ENCODE measurements around the gene CHID1.

The CHID1 gene

DNA sequence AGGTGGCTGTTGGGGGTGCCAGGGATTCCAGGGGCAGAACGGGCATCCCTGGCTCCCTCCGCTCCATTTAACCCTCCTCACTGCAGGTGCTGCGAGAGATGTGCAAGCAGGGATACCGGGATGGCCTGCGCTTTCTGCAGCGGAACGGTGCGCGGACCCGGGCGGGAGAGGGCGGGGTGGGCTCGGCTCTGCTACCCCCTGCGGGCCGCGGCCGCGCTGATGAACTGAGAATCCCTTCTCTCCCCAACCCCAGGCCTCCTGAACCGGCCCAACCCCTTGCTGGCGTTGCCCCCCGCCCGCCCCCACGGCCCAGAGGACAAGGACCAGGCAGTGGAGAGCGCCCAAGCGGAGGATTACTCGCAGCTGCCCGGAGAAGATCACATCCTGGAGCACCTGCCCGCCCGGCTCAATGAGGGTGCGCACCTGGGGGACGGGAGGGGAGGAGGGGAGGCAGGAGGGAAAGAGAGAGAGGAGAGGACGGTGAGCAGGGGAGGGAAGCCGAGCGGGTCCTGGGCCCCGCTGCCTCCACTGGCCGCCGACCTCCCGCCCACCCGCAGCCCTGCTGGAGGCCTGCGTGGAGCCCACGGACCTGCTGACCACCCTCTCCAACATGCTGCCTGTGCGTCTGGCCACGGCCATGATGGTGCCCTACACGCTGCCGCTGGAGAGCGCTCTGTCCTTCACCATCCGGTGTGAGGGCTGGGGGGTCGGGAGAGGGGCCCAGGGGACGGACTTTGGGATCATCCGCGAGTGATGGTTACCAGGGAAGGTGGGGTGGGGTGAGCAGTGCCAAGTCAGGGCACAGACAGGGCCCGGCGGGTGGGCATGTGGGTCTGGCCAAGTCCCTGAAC lies 86.9 kb downstream of the CHID1 start:
- ATAC-seq (no peak), DNase-seq (no peak)

GRCh38 chr11:821512-822371 lies 88.9 kb downstream of the CHID1 start:
- no peak for DNase-seq
- ATAC-seq = no peak

GRCh38 chr11:820655-821511 lies 89.7 kb downstream of the CHID1 start:
- DNase-seq = no peak
- ATAC-seq = no peak

DNA sequence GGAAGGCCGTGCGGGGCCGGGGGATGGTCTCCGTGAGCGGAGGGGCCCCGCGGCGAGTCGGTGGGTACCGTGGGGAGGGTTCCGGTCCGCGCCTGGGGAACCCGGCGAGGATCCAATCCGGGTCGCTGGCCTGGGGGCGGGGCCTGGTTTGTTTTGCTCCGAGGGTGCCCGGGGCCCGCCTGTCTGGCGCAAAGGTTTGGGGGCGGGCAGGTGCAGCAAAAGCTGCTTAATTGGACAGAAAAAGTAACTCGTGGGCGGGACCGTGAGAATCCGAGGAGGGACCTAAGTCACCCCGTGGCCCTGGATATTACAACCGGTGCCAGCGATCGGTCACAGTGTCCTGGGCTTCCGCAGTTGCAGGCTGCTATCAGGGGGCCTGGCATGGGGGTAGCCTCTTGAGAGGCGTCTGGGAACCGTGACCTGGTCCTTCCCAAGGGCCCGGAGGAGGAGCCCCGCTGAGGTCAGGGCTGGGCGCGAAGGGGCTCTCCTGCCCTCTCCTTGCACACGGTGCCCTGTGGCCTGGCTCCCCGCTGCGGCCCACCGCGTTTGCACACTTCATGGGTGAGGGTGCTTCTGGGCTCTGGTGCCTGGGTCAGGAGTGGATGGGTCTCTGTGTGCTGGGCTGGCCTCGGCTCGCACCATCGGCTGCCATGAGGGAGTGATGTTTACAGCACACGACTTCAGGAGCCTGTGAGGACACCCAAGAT lies 90.5 kb downstream of the CHID1 start:
- ATAC-seq (peak; percentile 61), DNase-seq (peak; percentile 95)

DNA sequence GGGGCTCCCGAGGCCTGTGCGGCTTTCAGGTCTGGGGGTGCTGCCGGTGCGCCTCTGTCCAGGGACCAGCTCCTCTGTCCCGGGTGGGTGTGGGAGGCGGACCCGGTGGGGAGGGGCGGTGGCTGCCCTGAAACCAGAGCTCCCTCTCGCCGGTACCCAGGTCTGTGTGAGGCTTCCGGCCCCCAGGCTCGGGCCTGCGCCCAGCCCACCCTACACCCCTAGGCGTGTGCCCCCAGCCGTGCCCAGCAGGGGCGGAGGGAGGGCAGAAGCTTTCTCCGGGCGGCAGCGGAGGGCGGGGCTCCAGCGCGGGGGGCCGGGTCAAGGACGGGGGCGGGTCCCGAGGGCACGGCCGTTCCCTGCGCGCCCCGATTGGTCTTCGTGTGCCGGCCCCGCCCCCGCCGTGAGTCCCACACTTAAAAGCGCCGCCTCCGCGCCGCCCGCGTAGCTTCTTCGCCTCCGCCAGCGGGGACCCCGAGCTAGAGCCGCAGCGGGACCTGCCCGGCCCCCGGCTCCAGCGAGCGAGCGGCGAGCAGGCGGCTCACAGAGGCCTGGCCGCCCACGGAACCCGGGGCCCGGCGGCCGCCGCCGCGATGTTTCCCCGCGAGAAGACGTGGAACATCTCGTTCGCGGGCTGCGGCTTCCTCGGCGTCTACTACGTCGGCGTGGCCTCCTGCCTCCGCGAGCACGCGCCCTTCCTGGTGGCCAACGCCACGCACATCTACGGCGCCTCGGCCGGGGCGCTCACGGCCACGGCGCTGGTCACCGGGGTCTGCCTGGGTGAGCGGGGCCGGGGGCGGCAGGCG lies 91.3 kb downstream of the CHID1 start:
- DNase-seq = peak; percentile 94
- peak; percentile 74 for ATAC-seq

DNA sequence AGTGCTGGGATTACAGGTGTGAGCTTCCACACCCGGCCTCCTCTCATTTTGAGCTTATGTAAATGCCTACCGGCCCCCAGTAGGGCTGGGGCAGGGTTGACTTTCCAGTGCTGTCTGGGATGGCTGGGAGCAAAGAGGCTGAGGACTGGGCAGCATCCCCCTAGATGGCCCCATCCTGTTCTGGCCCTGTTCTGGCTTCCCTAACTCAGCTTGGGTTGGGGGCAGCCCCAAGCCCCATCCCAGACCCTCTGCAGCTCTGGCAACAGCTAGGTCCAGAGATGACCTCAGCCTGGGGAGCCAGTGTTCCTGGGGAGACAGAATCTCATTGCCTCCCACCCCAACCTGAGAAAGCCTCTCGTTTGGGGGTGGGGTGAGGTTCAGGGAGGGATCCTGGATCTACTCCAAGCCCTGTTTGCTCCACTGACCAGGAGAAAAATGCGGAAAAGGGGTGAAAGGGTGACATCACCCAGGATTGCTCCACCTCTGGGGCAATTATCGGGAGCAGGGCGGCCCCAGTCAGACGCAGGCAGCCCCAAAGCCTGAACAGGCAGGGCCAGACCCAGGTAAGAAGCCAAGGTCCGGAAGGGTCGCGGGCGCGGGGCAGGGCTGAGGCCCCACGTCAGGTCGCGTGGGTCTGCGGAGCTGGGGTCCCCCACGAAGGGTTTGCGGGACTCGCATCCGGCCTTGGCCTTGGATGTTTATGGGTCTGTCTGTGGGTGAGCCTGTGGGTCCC lies 92.0 kb downstream of the CHID1 start, which contains the start of gene PNPLA2:
TSS of gene PNPLA2 (plus strand) at position 519 of the 733 bp plus-strand sequence. CDS start 805 bp downstream, outside the sequence.
- DNase-seq (no peak), ATAC-seq (no peak)
